Hypothalamus (tissue), 51 donors: Measurements from ENCODE around the gene PTGR1.
"Not testable (repeated sequence)": the region's sequence is repeated elsewhere in the genome, so short reads cannot be mapped to it uniquely, and the experiment has no call there.

Experiments
- DNase-seq, 51 donors: peaks; one replicate each; lab custom pipeline; 2025; lab: John Stamatoyannopoulos, UW

Gene PTGR1

DNA sequence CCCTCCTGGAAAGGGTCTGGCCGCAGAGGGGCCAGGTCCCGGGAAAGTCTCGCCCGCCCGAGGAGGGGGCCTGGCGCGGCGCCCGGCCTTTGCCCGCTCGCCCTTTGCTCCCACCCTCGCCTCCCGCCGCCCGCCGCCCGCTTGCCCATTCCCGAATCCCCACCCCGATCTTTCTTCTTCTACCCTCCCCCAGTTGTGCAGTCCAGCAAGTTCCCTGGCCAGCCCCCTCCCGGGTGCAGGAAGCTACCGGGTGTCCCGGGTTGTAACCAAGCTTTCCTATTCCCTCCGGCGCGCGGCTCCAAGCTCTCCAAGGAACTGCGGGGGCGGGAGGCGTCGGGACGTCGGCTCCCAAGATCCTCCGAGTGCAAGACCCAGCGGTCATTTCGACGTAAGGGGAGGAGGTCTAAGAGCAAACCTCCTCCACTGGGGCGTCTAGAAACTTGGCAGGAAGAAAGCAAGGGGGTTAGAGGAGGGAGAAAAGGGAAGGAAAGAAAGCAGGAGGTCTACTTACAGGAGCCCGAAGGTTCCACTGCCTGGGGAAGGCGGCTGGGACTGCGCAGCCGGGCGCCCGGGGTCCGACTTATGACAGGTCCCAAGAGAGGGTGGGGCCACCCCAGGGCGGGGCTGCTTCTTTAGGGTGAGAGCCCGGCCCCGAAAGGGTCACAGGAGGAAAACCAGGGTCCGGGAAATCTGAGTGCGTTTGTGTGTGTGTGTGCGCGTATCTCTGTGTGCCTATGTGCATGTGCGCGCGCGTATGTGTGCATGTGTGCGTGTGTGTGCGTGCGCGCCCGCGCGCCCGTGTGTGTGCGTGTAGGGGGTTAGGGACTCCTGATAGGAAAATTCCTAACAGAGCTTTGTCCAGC is at the start of gene PTGR1:
Gene PTGR1 (minus strand): TSS at position 556 of the 863 bp plus-strand sequence. CDS start 2,225 bp downstream, outside the sequence.
- peak in 45 of 51 donors; percentile 4 to 86 (median 45) for DNase-seq

DNA sequence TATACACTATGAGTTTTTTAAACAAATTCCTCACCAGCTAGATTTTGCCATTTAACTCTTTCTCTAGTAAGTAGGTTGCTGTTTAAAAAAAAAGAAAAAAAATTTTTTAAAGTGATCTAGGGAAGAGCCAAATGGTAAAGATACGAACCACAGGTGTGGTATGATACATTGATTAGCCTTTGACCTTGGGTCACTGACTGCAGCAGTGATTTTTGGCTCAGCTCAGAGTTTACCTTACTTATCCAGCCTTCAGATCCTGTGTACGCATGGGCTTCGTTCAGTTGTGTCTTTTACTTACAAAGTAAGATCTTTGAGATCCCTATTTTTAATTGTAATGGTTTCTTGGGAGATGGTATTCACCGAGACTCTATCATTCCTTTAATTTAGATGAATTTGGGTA is 49.6 kb upstream of the PTGR1 start:
- no peak for DNase-seq

DNA sequence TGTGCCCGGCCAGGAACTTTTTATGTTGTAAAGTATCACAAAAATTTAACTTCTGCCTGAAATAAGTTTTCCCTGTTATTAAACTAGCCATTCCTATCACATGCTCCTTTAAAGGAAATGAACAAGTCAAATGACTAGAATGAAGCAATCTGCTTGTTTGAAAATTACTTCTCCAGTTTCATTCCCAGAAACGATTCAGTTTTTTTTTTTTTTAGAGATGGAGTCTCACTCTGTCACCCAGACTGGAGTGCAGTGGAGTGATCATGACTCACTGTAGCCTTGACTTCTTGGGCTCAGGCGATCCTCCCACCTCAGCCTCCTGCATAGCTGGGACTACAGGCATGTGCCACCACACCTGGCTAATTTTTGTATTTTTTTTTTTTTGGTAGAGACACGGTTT is 48.6 kb upstream of the PTGR1 start:
- no peak for DNase-seq

DNA sequence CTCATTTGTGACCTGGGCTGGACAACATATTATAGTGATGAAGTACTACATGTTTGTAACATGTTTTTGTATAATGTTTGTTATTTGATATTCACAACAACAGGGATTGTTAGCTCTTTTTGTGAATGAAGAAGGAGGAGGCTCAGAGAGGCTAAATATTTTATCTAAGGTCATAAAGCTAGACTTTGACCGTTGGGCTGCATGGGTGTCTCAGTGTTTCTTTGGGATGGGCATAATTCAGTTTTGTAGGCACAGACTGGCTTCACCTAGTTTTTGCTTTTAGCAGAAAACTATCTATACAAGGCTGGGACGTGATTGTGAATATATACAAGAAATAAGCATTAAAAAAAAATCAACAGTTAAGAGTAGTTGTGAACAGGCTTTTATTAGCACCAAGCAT is 47.0 kb upstream of the PTGR1 start:
- no peak for DNase-seq

DNA sequence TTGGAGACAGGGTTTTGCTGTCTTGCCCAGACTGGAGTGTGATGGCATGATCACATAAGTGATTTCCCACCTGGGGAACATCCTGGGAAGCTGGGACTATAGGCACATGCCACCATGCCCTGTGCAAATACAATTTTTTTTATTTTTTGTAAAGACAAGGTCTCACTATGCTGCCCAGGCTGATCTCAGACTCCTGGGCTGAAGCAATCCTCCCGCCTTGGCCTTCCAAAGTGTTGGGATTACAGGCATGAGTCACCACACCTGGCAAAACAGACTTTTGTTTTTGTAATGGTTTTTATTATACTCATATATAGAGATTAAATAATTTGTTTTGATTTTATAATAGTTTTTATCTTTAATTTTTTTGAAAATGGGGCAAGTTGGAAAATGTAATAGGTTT is 46.4 kb upstream of the PTGR1 start:
- no peak for DNase-seq

DNA sequence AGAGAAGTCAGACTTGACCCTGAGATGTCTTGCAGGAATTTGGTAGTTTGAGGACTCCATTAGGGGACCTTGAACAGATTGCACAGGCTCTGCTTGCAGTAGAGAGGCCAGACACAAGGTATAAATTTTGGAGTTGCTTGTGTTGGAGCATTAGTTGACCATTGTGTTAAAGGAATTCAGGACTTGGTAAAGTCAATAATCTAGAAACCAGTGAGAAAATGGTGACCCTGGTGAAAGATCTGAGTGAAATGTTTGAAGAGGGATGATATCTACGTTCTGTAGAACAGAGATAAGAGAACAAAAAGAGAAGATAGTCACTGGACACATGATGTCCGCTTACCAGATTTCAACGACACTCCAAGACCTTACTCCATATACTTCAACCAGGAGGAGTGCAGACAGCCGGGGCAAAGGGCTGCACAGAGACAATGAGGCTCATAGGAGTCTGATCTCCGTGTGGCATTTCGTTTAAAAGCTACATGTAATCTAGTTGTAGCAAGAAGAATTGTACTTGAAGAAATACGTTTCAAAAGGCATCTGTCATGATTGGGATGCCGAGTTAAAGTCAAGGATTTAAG is 44.8 kb upstream of the PTGR1 start:
- DNase-seq, result no peak

DNA sequence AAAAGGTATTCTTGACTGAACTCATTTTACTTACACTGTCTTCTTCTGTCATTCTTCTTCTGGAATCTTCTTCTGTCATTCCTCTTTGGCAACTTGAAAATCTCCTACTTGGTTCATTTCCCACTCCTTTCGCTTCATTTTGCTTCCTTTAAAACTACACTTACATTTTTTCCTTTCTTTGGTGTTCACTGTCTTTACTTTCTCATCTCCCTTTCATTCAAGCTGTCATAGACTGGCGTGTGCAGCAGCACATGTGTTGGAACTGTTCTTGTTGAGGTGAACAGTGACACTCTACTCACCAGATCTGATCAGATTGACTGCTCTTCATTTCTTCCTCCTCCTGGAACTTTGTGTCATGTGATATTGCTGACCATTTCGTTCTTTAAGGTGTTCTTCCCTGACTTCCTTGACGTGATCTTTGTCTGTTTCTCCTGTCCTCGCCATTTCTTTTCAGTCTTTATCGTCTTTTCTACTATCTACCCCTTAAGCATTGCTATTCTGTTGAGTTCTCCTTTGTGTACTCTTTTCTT is 38.0 kb upstream of the PTGR1 start:
- DNase-seq, result no peak

DNA sequence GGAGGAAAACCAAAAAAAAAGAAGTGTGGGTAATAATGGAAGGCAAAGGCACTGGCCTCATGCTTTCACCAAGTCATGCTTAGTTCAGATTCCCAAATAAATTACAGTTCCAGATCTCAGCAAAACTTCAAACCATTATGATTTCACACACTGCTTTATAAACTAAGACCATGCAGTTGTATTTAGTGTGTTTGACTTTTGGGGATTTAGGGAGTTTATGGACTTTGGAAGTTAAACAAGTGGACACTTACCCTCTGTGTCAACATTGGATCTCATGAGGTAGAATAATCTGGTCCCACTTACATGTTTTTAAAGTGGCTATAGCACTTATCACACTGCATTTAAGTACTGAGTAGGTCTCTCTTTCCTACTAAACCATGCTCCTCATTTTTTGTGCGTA is 35.4 kb upstream of the PTGR1 start:
- DNase-seq, result no peak

DNA sequence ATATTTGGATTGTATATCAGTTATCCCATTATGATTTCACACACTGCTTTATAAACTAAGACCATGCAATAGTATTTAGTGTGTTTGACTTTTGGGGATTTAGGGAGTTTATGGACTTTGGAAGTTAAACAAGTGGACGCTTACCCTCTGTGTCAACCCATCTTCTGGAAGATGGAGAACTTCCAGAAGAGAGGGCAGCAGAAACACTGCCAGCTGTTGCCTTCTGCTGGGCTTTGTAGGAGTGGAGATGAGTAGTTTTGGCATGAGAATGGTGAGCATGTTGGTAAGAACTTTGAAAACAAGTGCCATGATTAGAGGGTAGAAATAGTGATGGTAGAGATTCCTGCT is 33.9 kb upstream of the PTGR1 start:
- DNase-seq, result no peak

DNA sequence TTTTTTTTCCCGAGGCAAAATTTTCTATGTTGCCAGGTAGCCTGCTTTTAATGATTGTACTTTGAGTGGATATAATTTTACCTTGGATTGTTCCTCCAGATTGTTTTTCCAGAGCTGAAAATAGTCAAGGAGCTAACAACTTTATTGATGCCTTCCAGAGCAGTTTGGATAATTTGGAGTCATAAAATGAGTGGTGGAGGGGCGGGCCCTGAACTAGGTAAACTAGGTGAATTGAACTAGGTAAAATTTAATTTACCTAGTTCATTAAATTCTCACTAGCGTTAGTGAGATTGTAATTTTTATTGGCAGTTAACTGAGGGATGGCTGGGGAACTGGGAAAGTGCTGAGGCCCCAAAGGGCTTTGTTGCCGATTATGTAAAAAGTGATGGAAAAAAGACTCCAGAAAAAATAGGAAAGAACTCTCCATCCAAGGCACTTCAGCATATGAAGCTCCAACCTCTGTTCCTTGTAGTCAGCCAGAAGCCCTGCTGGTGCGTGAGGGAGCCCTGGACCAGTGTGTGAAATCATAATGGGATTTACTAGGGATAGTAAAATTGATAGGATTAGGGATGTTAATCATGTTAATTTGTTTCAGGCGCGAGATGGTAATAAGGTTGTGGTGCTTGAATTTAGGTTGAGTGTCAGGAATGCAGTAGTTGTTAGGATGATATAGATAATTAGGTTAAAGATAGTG is 33.4 kb upstream of the PTGR1 start:
- no peak for DNase-seq

DNA sequence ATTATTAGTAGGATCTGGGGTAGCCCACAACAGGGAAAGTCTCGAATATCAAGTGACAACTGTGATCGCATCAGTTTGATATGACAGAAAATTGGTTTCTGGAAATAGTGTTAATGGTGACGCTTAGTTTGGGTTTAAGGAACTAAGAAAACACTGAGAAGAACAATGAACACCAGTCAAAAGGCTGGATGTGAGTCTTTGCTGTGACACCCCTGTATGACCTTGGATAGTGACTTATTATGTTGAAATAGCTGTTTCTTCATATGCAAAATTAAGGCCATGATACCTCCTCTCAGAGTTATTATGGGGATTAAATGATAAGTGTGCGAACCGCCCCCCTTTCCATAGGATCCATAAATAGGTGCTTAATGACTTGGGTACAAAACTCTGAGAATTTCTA is 32.6 kb upstream of the PTGR1 start:
- DNase-seq, result no peak

DNA sequence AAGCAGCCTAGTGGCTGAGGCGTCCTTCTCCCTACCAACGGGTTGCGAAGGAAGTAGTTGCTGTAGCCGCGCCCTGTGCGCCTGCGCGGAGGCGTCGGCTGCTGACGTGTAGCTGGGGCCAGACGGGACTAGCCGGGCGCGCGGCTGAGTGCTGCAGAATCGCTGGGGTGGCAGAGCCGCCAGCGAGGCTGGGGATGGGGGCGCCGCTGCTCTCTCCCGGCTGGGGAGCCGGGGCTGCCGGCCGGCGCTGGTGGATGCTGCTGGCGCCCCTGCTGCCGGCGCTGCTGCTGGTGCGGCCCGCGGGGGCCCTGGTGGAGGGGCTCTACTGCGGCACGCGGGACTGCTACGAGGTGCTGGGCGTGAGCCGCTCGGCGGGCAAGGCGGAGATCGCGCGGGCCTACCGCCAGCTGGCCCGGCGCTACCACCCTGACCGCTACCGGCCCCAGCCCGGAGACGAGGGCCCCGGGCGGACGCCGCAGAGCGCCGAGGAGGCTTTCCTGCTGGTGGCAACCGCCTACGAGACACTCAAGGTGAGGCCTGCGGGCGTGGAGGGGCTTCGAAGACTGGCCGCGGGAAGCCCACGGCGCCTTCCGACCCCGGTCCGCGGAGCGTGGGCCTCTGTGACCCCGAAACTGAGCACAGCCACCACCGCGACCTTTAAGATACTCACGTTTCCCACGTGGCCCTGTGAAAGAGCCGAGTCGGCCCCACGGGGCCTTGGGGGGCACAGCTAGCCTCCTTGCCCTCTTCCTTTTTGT is 31.9 kb upstream of the PTGR1 start, which contains the start of gene DNAJC25:
Gene DNAJC25 (plus strand): TSS at position 121 of the 758 bp plus-strand sequence. CDS start 74 bp downstream, at position 195.
- DNase-seq, result peak; percentile 60 to 98 (median 95)

DNA sequence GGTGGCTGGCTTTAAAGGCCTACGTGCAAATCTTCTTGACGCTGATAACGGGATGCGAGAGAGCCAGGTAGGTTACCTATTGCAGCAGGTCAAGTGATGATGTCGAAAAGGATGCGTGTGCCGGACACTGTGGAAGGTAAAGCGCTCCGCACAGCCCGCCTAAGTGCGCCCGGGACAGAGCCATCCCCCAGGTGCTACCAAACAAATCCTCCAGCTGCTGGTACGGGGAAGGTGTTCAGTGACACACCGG is 31.4 kb upstream of the PTGR1 start:
- DNase-seq, result peak in 1 of 51 donors; percentile 78

DNA sequence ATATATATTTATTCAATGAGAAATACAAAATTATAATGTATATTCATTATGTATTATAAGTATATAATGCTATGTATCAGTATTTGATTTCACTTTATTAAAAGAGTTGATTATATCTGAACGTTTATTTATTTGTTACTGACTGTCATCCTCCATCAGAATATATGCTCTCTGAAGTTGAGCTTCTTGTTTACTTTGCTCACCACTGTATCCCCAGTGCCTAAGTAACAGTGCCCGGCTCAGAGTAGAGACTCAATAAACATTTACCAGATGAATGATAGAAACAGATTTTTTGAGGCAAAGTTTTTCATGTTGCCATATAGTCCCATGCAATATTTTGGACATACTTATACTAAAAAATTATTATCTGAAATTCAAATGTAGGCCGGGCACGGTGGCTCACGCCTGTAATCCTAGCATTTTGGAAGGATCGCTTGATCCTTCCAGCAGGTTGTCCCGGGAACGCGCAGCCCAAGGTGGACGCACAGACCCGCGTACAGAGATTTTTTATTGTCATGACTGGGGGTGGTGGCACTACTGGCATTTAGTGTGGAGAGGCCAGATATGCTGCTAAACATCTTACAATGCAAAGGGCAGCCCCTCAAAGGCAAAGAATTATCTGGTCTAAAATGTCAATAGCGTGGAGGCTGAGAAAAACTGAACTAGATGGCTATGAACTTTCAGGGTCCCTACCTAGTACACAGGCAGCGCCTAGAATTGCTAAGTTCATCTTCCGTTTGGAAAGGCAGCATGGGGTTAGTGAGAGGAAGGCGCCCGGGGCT is 30.9 kb upstream of the PTGR1 start:
- DNase-seq, result peak in 3 of 51 donors; percentile 25 to 54 (median 43)

DNA sequence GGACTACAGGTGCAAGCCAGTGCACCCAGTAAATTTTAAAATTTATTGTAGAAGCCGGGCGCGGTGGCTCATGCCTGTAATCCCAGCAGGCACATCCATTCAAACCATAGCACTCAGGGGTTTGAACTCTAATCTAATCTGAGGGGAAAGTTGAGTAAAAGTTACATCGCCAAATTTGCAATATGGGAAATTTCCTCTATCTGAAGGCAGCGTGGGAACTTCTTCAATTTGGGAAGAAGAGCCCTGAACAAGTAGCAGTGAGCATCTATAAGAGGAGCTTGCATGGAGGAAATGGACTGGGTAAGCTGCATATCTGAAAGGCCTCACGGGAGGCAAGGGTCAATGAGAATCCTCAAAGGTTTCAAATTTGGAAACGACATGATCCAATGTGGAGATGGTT is 29.0 kb upstream of the PTGR1 start:
- DNase-seq, result no peak

DNA sequence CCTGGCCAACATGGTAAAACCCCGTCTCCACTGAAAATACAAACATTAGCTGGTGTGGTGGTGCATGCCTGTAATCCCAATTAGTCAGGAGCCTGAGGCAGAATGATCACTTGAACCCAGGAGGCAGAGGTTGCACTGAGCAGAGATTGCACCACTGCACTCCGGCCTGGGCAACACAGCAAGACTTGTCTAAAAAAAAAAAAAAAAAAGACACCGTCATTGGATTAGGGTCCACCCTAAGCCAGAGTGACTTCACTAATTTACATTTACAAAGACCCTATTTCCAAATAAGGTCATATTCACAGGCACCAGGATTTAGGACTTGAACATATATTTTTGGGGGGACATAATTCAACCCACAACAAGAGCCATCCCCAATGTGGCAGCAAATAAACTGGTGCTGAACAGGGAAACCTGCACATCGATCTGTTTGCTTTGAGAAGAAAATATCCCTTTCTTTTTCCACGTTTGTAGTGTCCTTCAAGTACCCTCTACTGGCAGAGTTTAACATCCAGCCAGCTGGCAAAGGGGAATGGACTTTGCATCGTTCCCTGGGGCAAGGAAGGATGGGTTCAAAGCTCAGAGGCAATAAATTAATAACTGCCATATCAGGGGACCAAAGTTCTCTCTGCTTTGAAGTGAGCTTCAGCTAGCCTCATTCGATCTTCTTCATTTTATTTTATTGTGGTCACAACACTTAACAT is 28.0 kb upstream of the PTGR1 start:
- no peak for DNase-seq

DNA sequence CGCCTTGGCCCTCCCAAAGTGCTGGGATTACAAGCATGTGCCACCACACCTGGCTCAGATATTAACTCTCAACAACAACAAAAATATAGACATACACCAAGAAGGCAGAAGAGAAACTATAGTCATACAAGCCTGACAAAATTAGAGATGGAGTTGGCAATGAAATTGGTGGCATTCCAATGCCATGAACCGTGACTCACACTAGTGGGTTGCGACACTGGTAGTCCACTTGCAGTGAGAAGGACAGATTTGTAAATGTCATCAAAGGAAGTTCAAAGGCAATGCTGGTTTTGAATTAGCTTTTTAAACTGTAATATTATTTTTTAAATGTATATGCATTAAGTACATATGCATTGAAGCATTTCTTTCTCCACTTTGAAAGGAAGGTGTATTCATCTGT is 23.2 kb upstream of the PTGR1 start:
- DNase-seq, result no peak

DNA sequence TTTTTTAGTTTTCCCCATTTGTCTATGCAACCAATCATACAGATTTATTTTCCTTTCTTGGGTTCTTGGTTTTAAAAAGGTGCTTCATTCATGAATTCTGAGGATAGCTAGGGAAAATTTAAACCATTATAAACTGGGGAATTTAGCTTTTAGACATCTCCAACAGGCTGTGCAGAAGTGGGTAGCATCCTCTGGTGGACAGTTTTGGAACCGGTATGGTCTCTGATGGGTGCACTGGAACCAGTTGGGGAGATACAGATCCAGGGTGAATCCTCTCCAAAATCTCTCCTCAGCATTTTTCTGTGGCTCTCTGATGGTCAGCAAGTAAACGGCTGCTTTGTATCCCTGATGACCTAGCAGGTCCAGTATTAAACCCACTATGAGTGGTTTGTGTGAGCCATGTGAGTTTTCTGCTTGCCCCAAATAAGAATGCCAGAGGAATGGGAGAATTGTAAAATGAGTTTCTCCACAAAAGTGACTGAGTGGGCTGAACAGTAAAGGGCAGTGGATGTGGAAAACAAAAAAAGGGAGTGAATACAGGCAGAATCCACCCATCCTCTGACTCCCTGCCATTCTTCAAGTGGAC is 22.5 kb upstream of the PTGR1 start:
- DNase-seq, result peak in 20 of 51 donors; percentile 0 to 42 (median 11)

DNA sequence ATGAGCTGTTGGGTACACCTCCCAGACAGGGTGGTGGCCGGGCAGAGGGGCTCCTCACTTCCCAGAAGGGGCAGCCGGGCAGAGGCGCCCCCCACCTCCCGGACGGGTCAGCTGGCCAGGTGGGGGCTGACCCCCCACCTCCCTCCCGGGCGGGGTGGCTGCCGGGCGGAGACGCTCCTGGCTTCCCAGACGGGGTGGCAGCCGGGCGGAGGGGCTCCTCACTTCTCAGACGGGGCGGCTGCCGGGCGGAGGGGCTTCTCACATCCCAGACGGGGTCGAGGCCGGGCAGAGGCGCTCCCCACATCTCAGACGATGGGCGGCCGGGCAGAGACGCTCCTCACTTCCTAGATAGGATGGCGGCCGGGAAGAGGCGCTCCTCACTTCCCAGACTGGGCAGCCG is 17.9 kb upstream of the PTGR1 start:
- DNase-seq, result not testable (repeated sequence)
